BE2C (cell line): ENCODE data around the gene ATG9A.
A peak's percentile ranks its signal among the peaks of the same experiment; 100 is the strongest.
"Not testable (repeated sequence)": the region's sequence is repeated elsewhere in the genome, so short reads cannot be mapped to it uniquely, and the experiment has no call there.

Source experiments
- DNase-seq: peaks from one replicate; pipeline ENCODE4 v3.0.0-alpha.2; 2020
- H3K27me3 ChIP-seq: fragments of 250-450 bp; sonication (Bioruptor Pico); 2 replicates; pipeline ENCODE4 v1.5.1; 2020; ENCODE audit warnings: mild to moderate bottlenecking
- H3K36me3 ChIP-seq: fragments of 250-450 bp; sonication (Bioruptor Pico); 2 replicates; pipeline ENCODE4 v1.5.1; 2020; ENCODE audit warnings: mild to moderate bottlenecking
- H3K4me1 ChIP-seq: fragments of 250-450 bp; sonication (Bioruptor Pico); 2 replicates; pipeline ENCODE4 v1.5.1; 2020
- H3K4me3 ChIP-seq: 2 replicates; pipeline ENCODE4 v1.5.1; 2011; ENCODE audit warnings: low read depth, low read length
- H3K9me3 ChIP-seq: fragments of 250-450 bp; sonication (Bioruptor Pico); 2 replicates; pipeline ENCODE4 v1.5.1; 2020
- TF ChIP-seq, protein P1 (sequence below): IDR thresholded peaks from 2 replicates; pipeline ENCODE4 v1.5.1; 2012; ENCODE audit warnings: mild to moderate bottlenecking, low read depth, low read length

ATG9A gene

GRCh38 chr2:219268294-219268693, 38.9 kb upstream of the ATG9A start:
- Histone ChIP-seq H3K36me3 (no peaks in the 10 kb centered on the region), H3K27me3 (no peaks in the 10 kb centered on the region; the same call in 1 of the 2 replicates), H3K9me3 (no peaks in the 10 kb centered on the region), H3K4me1 (peaks cover 13% of the 10 kb centered on the region), H3K4me3 (no peak overlapping the region)
- TF ChIP-seq, protein P1, sequence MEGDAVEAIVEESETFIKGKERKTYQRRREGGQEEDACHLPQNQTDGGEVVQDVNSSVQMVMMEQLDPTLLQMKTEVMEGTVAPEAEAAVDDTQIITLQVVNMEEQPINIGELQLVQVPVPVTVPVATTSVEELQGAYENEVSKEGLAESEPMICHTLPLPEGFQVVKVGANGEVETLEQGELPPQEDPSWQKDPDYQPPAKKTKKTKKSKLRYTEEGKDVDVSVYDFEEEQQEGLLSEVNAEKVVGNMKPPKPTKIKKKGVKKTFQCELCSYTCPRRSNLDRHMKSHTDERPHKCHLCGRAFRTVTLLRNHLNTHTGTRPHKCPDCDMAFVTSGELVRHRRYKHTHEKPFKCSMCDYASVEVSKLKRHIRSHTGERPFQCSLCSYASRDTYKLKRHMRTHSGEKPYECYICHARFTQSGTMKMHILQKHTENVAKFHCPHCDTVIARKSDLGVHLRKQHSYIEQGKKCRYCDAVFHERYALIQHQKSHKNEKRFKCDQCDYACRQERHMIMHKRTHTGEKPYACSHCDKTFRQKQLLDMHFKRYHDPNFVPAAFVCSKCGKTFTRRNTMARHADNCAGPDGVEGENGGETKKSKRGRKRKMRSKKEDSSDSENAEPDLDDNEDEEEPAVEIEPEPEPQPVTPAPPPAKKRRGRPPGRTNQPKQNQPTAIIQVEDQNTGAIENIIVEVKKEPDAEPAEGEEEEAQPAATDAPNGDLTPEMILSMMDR, result no peak
- no peak for DNase-seq

- Histone ChIP-seq H3K4me1 (peaks cover 13% of the 10 kb centered on the region), H3K36me3 (no peaks in the 10 kb centered on the region), H3K27me3 (no peaks in the 10 kb centered on the region; the same call in 1 of the 2 replicates), H3K9me3 (no peaks in the 10 kb centered on the region), H3K4me3 (no peak overlapping the region)
- TF ChIP-seq, protein P1, result no peak
- no peak for DNase-seq
Observed at GRCh38 chr2:219266886-219267285, 37.5 kb upstream of the ATG9A start.

GRCh38 chr2:219266232-219266631, 36.8 kb upstream of the ATG9A start:
- Histone ChIP-seq H3K4me3 (no peak overlapping the region), H3K27me3 (no peaks in the 10 kb centered on the region; the same call in 1 of the 2 replicates), H3K36me3 (no peaks in the 10 kb centered on the region), H3K4me1 (peaks cover 13% of the 10 kb centered on the region), H3K9me3 (no peaks in the 10 kb centered on the region)
- DNase-seq, result no peak
- TF ChIP-seq, protein P1, result no peak

DNA sequence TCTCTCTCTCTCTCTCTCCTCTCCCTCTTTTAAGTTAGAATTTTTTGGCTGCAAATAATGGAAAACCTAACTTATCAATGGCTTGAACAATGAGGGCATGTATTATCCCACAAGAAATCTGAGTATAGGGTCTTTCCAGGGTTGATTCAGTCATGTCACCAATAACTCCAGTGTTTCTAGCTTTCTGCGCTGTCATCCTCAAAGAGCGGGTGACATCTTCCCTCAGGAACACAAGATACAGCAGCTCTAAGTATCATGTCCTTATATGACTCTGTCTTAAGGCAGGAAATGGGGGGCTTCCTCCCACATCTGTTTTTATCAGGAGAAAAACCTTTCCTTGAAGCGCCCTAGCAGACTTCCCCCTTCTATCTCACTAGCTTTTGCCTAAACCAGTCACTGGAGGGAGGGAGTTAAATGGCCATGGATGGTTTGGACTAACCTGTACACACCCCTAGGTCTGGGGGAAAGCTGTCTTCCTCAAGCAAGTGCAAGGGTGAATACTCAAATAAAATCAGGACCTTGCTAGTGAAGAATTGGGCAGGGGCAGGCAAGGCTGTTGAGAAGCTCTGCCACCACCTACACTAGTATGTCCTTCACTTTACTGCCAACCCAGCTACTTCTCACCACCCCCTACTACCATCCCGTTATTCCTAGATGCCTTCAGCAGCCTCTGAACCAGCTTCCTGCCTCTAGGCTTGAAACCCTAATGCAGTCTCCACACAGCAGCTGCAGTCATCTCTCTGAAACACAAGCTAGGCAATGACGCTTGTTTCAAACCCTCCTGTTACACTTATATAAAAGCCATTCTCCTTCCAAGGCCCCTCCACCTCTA, 31.8 kb upstream of the ATG9A start:
- H3K4me1 ChIP-seq, result peaks cover 5% of the 10 kb centered on the region; the same call in 1 of the 2 replicates
- TF ChIP-seq, protein P1, result no peak
- no peaks in the 10 kb centered on the region for H3K9me3 ChIP-seq
- H3K4me3 ChIP-seq, result no peak overlapping the region
- peaks cover 3% of the 10 kb centered on the region for H3K27me3 ChIP-seq
- H3K36me3 ChIP-seq, result no peaks in the 10 kb centered on the region
- DNase-seq, result no peak

DNA sequence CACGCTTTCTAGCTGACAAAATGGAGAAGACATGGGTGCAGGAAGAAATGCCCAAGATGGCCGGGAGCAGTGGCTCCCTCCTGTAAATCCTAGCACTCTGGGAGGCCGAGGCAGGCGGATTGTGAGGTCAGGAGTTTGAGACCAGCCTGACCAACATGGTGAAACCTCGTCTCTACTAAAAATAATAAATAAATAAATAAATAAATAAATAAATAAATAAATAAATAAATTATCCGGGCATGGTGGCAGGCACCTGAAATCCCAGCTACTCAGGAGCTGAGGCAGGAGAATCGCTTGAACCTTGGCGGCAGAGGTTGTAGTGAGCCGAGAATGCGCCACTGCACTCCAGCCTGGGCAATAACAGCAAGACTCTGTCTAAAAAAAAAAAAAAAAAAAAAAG, 29.5 kb upstream of the ATG9A start:
- H3K27me3 ChIP-seq, result peaks cover 26% of the 10 kb centered on the region
- H3K4me3 ChIP-seq, DNase-seq, H3K9me3 ChIP-seq, H3K4me1 ChIP-seq, H3K36me3 ChIP-seq: not testable (repeated sequence)

- Histone ChIP-seq H3K4me3 (peak overlapping the region; percentile 60), H3K4me1 (peaks cover 6% of the 10 kb centered on the region), H3K27me3 (peaks cover 48% of the 10 kb centered on the region), H3K9me3 (no peaks in the 10 kb centered on the region), H3K36me3 (no peaks in the 10 kb centered on the region)
- TF ChIP-seq, protein P1, result no peak
- DNase-seq, result no peak
Observed at GRCh38 chr2:219254590-219255201, 25.3 kb upstream of the ATG9A start.
